Stimulated activated naive B cell treated with anti-CD40 and anti-IgM and Interleukin-4, amounts not matched to agents 10 μg/mL and 1 μg/mL and 100 μg/mL, for 72 hours (primary cell): ENCODE measurements around the gene RIN3.
"Not testable (repeated sequence)": the region's sequence is repeated elsewhere in the genome, so short reads cannot be mapped to it uniquely, and the experiment has no call there.

Source experiments
- ATAC-seq, 2 donors: fragments of 150-1000 bp; cut with Tn5 transposase; replicated peaks; 2 replicates each; pipeline ENCODE4 v1.10.0; 2021; ENCODE audit warnings: moderate library complexity in 1 of 2
- DNase-seq: peaks from one replicate; pipeline ENCODE4 v3.0.0; 2021
- H3K27ac Mint-ChIP-seq: one replicate; pipeline ENCODE4 v1.8.0; 2022; ENCODE audit warnings: mild to moderate bottlenecking, mixed read lengths
- H3K27me3 Mint-ChIP-seq, 2 donors: one replicate each; pipeline ENCODE4 v1.8.0; 2022; ENCODE audit warnings: mixed read lengths in 2 of 2
- H3K36me3 Mint-ChIP-seq, 2 donors: one replicate each; pipeline ENCODE4 v1.8.0; 2022; ENCODE audit warnings: mixed read lengths in 2 of 2, mild to moderate bottlenecking in 1 of 2
- H3K4me1 Mint-ChIP-seq, 2 donors: one replicate each; pipeline ENCODE4 v1.8.0; 2022; ENCODE audit warnings: mixed read lengths in 2 of 2, mild to moderate bottlenecking in 1 of 2
- H3K4me3 Mint-ChIP-seq, 2 donors: one replicate each; pipeline ENCODE4 v1.8.0; 2022; ENCODE audit warnings: mild to moderate bottlenecking in 2 of 2, mixed read lengths in 2 of 2, moderate library complexity in 1 of 2
- H3K9me3 Mint-ChIP-seq, 2 donors: one replicate each; pipeline ENCODE4 v1.8.0; 2022; ENCODE audit warnings: mixed read lengths in 2 of 2, mild to moderate bottlenecking in 1 of 2

RIN3 gene

GRCh38 chr14:92677087-92677668, 163.6 kb downstream of the RIN3 start:
- ATAC-seq: peak; percentile 85 to 88
- DNase-seq: peak; percentile 98
- Mint-ChIP-seq H3K9me3 (peaks cover 4 to 11% of the 10 kb centered on the region in 2 donors), H3K36me3 (peaks cover 60 to 72% of the 10 kb centered on the region in 2 donors), H3K27ac (peak overlapping the region; percentile 83), H3K4me3 (peak overlapping the region; percentile 46 to 53), H3K27me3 (no peaks in the 10 kb centered on the region), H3K4me1 (peaks cover 60 to 83% of the 10 kb centered on the region in 2 donors)

- Mint-ChIP-seq H3K27ac (peak overlapping the region; percentile 83), H3K4me1 (peaks cover 53 to 75% of the 10 kb centered on the region in 2 donors), H3K36me3 (peaks cover 60 to 70% of the 10 kb centered on the region in 2 donors), H3K27me3 (no peaks in the 10 kb centered on the region), H3K4me3 (peak overlapping the region; percentile 37 to 51), H3K9me3 (peaks cover 4 to 11% of the 10 kb centered on the region in 2 donors)
- DNase-seq (no peak), ATAC-seq (no peak)
Observed at GRCh38 chr14:92677955-92678354, 164.4 kb downstream of the RIN3 start.

DNA sequence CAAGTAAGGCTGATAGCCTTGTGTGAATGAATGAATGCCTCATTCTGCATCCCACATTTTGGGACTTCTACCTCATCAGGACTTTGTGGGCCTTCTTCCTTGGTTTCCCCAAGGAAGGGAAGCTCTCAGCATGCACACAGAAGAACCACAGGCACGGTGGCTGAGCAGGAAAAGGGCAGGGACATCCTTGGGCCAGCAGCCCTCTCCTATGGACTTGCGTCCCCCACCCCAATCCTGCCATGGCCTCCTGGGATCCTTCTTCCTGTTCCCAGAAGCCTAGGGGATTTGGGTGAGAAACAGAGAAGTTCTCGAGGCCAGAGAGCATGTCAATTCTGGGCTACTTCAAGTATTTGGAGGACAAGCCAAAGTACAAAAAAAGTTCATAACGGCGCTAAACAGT, 165.2 kb downstream of the RIN3 start:
- peak overlapping the region; percentile 85 for H3K27ac Mint-ChIP-seq
- H3K4me3 Mint-ChIP-seq: peak overlapping the region in 1 of 2 donors; percentile 14

DNA sequence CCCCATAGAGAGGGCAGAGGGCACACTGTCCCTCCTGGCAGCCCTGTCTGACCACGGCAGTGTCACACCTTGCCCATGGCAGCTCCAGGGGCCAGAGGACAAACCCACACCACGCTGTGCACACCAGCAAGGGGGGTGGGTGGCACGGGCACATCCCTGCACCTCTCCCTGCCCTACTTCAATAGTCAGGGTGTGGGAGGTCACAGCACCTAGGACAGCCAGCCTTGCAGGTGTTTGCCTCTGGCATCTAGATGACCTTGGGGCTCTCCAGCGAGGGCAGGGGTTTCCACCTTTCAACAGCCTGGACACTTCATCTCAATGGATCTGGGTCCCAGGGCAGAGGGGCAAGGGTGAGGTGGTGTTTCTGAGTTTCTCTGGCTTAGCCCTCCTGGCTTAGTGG, 165.7 kb downstream of the RIN3 start:
- Mint-ChIP-seq H3K9me3 (peaks cover 4 to 11% of the 10 kb centered on the region in 2 donors), H3K36me3 (peaks cover 53 to 66% of the 10 kb centered on the region in 2 donors), H3K4me1 (peaks cover 46 to 68% of the 10 kb centered on the region in 2 donors)

More for the DNA sequence above, 165.2 kb downstream of the RIN3 start:
- ATAC-seq: no peak
- H3K4me1 Mint-ChIP-seq: peaks cover 50 to 73% of the 10 kb centered on the region in 2 donors
- H3K9me3 Mint-ChIP-seq: peaks cover 4 to 11% of the 10 kb centered on the region in 2 donors
- peaks cover 58 to 71% of the 10 kb centered on the region in 2 donors for H3K36me3 Mint-ChIP-seq
- no peak for DNase-seq
- no peaks in the 10 kb centered on the region for H3K27me3 Mint-ChIP-seq

GRCh38 chr14:92680330-92680729, 166.7 kb downstream of the RIN3 start:
- Mint-ChIP-seq H3K9me3 (peaks cover 4 to 11% of the 10 kb centered on the region in 2 donors), H3K4me1 (peaks cover 43 to 58% of the 10 kb centered on the region in 2 donors), H3K36me3 (peaks cover 58 to 65% of the 10 kb centered on the region in 2 donors), H3K27ac (peak overlapping the region; percentile 59)
- H3K4me3 Mint-ChIP-seq, DNase-seq, H3K27me3 Mint-ChIP-seq, ATAC-seq: not testable (repeated sequence)

More for the DNA sequence above, 165.7 kb downstream of the RIN3 start:
- DNase-seq: no peak
- Mint-ChIP-seq H3K27ac (peak overlapping the region; percentile 42), H3K27me3 (no peaks in the 10 kb centered on the region), H3K4me3 (no peak overlapping the region)
- no peak for ATAC-seq

DNA sequence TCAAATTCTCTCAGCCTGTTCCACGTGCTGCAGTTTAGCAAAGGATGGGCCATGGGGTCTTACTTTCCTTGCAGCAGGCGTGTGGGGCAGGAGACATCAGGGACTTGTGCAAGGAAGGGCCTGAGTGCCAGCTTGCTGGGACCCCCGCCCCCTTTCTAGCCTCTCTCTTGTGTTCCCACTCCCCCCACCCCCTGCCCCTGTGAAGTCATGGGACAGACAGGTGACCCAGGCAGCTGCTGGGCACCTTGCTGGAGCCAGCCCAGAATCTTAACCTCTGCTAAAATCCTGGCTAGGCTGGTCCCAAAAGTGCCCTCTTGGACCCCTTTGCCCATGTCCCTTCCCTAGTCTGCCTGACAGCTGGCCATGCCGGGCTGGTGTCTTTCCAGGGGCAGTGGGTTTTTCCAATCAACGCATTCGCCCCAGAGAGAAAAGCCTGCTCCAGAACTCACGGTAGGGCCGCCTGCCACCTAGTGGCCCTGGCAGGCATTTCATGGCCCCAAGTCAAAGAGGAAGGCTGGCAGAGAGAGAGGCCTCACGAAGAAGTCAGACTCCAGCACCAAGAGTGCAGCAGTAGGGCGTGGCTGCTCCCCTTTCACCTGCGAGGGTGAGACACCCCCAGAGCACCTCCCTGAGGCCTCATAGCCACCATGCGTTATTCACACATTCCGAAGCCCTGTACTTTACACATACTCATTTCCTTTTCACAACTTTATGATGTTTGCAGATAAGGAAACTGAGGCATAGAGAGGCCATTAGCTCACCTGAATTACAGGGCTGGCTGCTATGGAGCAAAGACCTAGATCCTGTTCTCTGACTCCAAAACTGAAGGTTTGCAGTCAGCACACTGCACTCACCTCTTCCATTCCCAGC, 167.4 kb downstream of the RIN3 start:
- Mint-ChIP-seq H3K27ac (peak overlapping the region; percentile 65), H3K4me3 (peak overlapping the region; percentile 7 to 35), H3K9me3 (peaks cover 4 to 11% of the 10 kb centered on the region in 2 donors), H3K4me1 (peaks cover 38 to 58% of the 10 kb centered on the region in 2 donors), H3K27me3 (no peaks in the 10 kb centered on the region), H3K36me3 (peaks cover 65 to 72% of the 10 kb centered on the region in 2 donors)
- peak; percentile 72 for DNase-seq
- ATAC-seq: peak in 1 of 2 donors; percentile 8

- no peak for ATAC-seq
- Mint-ChIP-seq H3K27me3 (no peaks in the 10 kb centered on the region), H3K36me3 (peaks cover 57 to 67% of the 10 kb centered on the region in 2 donors)
Observed at GRCh38 chr14:92683041-92683440, 169.5 kb downstream of the RIN3 start.

DNA sequence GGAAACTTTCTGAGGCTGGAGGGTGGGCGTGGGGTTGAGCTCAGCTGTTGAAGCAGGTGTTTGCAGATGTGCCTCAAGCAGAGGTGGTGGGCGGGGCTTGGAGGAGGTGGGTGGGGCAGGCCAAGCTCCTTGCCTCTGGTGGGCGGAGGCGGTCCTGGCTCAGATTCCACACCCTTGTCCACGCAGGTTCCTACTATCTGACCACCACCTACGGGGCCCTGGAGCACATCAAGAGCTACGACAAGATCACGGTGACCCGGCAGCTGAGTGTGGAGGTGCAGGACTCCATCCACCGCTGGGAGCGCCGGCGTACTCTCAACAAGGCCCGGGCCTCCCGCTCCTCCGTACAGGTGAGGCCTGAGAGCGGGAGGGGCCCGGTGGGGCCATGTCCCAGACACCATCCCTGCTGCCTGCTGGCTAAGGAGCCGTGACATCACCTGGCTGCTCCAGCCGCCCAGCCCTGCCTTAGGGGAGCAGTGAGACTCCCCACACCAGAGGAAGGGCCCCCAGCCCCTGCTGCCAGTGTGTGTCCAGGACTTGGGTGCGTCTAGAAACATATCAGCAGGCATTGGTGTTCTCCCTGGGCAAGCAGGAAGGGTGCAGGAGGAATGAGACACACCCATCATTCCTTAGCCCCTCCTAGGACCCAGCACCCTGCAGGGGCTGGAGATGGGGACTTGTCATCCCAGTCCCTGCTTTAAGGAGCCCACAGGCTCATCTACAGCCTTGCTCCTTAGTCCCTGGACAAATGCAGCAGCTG, 171.4 kb downstream of the RIN3 start:
- Mint-ChIP-seq H3K4me3 (no peak overlapping the region), H3K36me3 (peaks cover 49 to 60% of the 10 kb centered on the region in 2 donors), H3K27me3 (no peaks in the 10 kb centered on the region), H3K9me3 (no peaks in the 10 kb centered on the region), H3K4me1 (peaks cover 8 to 28% of the 10 kb centered on the region in 2 donors), H3K27ac (no peak overlapping the region)
- no peak for ATAC-seq
- DNase-seq: no peak

More at GRCh38 chr14:92683041-92683440, 169.5 kb downstream of the RIN3 start:
- Mint-ChIP-seq H3K4me3 (no peak overlapping the region), H3K4me1 (peaks cover 20 to 46% of the 10 kb centered on the region in 2 donors), H3K9me3 (peaks cover 2 to 6% of the 10 kb centered on the region in 2 donors), H3K27ac (no peak overlapping the region)
- DNase-seq: no peak

DNA sequence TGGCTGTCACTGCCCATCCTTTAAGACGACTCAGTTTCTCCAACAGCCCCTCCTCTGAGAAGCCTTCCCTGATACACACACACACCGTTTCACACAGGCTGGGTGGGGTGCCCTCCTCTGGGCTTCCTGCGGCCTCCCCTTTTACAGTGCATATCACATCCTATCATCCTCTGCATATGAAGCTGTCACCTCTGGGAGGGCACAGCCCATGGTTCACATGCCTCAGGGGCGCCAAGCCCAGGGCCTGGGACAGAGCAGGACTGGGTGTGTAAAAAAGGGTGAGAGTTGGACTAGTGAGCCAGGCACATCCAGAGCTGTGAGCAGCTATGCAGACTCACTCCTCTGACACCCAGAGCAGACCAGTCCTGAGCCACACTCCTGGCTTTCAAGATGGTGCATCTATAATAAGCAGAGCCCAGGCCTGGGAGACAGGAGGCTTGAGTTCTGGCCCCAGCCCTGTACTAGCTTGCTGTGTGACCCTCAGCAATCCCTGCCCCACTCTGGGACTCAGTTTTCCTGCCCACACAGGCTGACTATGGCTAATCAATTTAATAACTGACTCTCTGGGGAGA, 172.3 kb downstream of the RIN3 start:
- ATAC-seq (no peak), DNase-seq (no peak)
- Mint-ChIP-seq H3K36me3 (peaks cover 44 to 62% of the 10 kb centered on the region in 2 donors), H3K4me1 (peaks cover 8 to 21% of the 10 kb centered on the region in 2 donors), H3K27ac (peak overlapping the region; percentile 49), H3K9me3 (no peaks in the 10 kb centered on the region), H3K4me3 (no peak overlapping the region), H3K27me3 (no peaks in the 10 kb centered on the region)

DNA sequence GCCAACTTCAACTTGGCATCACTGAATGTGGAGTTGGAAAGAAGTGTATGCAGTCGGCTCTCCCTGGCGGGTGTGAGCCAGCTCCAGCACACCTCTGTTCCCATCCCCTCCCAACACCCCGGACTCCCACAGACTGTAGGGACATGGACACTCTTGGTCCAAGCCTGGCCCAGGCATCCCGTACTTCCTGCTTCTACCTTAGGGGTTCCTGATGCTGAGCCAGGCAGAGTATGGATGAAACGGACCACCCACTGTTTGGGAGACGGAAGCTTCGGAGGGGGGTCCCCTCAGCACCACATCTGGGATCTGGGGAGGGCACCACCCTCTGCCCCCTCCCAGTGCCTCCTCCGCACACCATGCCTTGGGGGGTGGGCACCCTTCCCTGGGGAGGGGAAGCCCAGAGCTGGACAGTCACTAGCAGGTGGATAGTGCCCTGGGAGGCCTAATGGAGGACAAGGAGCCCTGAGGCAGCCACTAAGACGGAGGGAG, 172.9 kb downstream of the RIN3 start:
- H3K27ac Mint-ChIP-seq: no peak overlapping the region
- H3K4me1 Mint-ChIP-seq: peaks cover 3 to 16% of the 10 kb centered on the region in 2 donors
- ATAC-seq (peak in 1 of 2 donors; percentile 20), DNase-seq (no peak)
- H3K27me3 Mint-ChIP-seq: no peaks in the 10 kb centered on the region
- H3K36me3 Mint-ChIP-seq: peaks cover 39 to 56% of the 10 kb centered on the region in 2 donors
- no peak overlapping the region for H3K4me3 Mint-ChIP-seq
- no peaks in the 10 kb centered on the region for H3K9me3 Mint-ChIP-seq

DNA sequence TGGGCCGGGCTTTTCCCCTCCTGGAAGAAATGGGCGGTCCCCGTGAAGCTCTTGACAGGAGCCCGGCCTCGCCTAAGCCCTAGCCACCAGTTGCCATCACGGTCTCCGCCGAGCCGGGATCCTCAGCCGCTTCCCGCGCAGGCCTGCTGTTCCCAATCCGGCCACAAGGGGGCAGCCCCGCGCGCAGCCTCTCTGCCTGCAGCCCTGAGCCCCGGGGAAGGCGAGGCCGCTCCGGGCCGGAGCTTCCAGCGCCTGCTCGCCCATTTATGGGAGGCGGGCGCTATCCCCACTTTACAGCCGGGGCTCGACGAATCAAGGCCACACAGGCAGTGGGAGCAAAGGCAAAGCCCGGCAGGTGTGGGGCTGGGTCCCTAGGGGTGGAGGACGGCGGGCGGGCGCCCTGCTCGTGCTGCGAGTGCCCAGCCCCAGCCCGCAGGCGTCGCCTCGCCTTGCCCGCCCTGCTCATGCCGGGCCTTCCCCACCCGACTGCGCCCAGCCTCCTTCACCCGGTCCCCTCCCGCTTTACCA, 173.4 kb downstream of the RIN3 start:
- no peak overlapping the region for H3K27ac Mint-ChIP-seq
- H3K36me3 Mint-ChIP-seq: peaks cover 39 to 57% of the 10 kb centered on the region in 2 donors
- no peak overlapping the region for H3K4me3 Mint-ChIP-seq
- H3K9me3 Mint-ChIP-seq: no peaks in the 10 kb centered on the region
- DNase-seq: no peak
- peaks cover 5 to 20% of the 10 kb centered on the region in 2 donors for H3K4me1 Mint-ChIP-seq
- ATAC-seq: peak in 1 of 2 donors; percentile 73
- no peaks in the 10 kb centered on the region for H3K27me3 Mint-ChIP-seq

GRCh38 chr14:92687681-92688433, 174.3 kb downstream of the RIN3 start:
- no peak for ATAC-seq
- Mint-ChIP-seq H3K36me3 (peaks cover 30 to 49% of the 10 kb centered on the region in 2 donors), H3K27ac (peak overlapping the region; percentile 42), H3K9me3 (no peaks in the 10 kb centered on the region), H3K27me3 (no peaks in the 10 kb centered on the region), H3K4me3 (no peak overlapping the region), H3K4me1 (peaks cover 11 to 28% of the 10 kb centered on the region in 2 donors)
- DNase-seq: no peak
